Measurements from ENCODE around the gene CLIP2.

GRCh38 chr7:74277636-74278035, 11.6 kb upstream of the CLIP2 start:
- TF ChIP-seq POLR2A (IDR thresholded peaks at IDR 0.05; ENCODE audit: low read depth, low read length) (no peak), CHD1 (IDR thresholded peaks at IDR 0.05; ENCODE audit: low read depth, low read length) (no peak)
- TF ChIP-seq, protein P1, sequence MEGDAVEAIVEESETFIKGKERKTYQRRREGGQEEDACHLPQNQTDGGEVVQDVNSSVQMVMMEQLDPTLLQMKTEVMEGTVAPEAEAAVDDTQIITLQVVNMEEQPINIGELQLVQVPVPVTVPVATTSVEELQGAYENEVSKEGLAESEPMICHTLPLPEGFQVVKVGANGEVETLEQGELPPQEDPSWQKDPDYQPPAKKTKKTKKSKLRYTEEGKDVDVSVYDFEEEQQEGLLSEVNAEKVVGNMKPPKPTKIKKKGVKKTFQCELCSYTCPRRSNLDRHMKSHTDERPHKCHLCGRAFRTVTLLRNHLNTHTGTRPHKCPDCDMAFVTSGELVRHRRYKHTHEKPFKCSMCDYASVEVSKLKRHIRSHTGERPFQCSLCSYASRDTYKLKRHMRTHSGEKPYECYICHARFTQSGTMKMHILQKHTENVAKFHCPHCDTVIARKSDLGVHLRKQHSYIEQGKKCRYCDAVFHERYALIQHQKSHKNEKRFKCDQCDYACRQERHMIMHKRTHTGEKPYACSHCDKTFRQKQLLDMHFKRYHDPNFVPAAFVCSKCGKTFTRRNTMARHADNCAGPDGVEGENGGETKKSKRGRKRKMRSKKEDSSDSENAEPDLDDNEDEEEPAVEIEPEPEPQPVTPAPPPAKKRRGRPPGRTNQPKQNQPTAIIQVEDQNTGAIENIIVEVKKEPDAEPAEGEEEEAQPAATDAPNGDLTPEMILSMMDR (conservative IDR thresholded peaks at IDR 0.05; ENCODE audit: low read depth, low read length) = no peak
- TF ChIP-seq, protein P2, sequence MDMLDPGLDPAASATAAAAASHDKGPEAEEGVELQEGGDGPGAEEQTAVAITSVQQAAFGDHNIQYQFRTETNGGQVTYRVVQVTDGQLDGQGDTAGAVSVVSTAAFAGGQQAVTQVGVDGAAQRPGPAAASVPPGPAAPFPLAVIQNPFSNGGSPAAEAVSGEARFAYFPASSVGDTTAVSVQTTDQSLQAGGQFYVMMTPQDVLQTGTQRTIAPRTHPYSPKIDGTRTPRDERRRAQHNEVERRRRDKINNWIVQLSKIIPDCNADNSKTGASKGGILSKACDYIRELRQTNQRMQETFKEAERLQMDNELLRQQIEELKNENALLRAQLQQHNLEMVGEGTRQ (IDR thresholded peaks at IDR 0.05; ENCODE audit: low read depth, low read length) = no peak
